Measurements from ENCODE around the gene PAN3.

Gene PAN3

DNA sequence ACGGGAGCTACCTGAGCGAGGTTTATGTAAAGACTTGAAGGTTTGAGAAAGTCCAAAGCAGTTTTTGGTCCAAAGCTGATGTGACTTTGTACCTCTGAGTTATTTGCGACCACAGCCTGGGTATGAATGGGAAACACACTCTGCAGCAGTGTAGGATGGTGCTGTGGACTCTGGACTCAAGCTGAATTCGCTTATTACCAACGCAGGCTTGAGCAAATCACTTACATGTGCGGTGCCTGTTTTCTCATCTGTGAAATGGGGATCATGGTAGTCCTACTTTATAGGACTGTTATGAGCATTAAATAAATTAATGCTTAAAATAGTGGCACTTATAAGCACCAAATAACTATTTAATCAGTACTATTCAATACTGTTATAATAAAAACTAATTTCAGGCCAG is 176.5 kb downstream of the PAN3 start:
- no peak for DNase-seq

DNA sequence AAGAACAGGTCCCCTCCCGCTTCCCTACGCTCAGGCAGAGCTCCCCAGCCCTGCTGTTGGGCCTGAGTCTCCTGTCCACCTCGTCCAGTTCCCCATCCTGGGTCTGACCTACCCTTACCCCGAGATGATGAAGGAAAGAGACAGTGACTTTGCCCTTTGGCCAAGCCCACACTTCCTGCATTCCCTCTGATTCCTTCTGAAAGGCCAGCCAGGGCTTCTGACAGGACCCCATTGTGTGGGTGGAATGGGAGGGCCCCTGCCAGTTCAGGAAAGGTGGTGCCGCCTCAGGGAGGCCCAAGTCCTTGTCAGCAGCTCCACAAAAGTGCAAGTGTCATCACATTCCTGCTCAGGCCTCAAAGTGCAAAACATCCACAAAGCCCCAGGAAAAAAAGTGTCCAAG is 177.8 kb downstream of the PAN3 start:
- no peak for DNase-seq

DNA sequence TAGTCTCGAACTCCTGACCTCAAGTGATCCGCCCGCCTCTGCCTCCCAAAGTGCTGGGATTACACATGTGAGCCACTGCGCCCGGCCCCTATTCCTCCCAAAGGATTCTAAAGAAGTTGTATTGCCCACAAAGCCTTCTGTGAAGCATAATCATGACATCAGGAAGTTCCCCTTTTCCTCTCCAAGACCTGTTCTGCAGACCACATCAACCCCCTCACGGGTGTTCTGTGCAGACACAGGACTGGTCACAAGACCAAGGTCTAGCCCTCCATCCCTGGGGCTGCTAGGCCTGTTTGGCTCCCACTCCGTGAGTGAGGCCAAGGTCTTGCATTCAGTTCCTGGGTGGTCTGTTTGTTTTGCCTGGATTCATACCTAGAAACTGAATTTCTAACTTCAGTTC is 178.5 kb downstream of the PAN3 start:
- no peak for DNase-seq

DNA sequence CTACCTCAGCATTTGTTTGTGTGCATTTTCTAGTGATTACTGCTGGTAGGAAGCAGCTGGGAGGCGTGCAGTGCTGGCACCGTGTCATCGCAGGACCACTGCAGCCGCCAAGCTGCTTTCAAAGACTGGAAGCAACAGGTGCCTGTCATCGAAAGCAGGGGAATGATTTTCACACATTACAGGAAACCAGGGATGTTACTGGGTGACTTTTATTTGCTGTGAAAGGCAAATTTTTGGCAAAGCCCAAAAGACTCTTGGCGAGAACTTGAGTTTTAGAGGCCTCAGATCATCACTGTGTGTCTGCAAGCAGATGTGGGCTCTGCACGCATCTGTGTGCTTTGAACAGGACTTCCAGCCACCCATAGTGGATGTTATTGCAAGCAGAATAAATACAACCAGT is 180.2 kb downstream of the PAN3 start:
- no peak for DNase-seq

DNA sequence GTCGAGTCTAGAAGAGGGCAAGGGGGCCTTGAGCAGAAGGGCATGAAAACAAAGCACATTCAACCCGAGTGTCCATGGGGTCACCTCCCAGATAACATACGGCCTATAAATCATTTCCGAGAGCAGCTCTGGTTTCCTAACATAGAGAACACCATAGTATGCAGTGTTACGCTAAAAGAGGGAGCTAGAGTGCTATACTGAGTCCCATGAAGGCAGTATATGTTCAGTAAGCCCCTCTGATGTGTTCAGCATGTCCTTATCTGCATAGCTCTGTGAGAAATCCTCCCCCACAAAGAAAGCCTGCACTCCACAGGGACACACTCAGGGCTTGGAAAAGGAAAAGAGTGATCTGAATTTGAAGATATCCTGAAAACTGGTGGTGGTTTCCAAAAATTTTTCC is 181.2 kb downstream of the PAN3 start:
- DNase-seq, result no peak

DNA sequence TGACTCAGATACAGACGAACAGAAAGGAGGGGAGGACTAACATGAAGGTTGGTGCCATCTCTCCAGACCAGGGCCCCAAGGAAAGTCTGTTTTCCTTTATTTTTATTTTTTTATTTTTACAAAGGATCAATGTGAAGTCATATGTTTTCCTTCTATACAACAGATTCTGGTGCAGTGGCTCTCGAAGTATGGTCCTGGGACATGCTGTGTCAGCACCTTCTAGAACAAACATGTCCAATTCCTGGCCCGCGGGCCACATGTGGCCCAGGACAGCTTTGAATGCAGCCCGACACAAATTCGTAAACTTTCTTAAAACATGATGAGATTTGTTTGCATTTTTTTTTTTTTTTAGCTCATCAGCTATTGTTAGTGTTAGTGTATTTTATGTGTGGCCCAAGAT is 181.9 kb downstream of the PAN3 start:
- DNase-seq, result no peak

DNA sequence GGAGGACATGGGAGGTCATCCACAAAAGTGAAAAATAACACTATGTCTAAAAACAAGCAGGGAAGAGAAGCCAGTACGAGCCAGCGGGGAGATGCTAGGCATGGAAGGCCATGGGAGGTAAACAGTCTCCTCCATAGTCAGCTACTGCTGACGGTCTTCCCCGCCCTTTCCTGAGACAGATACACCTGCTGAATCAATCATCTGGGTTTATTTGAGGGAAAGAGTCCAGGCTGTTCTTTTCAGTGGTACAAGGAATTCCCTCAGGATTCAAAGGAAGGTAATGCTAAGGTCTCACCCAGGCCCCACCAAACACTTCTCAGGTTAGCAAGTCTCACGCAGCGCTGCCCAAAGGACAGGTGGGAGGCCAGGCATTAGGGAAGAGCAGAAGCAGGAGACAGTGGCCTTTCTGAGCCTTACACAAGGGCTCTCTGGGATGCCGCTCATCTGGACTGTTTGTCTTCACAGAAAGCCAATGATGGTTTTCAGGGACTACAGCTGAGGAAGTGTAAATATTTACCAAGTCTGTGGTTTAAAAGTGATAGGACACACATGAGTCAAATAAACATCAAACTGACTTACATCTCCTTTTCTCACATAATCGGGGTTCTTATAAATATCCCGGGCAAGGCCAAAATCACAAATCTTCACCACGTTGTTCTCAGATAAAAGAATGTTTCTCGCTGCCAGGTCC is 182.7 kb downstream of the PAN3 start:
- no peak for DNase-seq

DNA sequence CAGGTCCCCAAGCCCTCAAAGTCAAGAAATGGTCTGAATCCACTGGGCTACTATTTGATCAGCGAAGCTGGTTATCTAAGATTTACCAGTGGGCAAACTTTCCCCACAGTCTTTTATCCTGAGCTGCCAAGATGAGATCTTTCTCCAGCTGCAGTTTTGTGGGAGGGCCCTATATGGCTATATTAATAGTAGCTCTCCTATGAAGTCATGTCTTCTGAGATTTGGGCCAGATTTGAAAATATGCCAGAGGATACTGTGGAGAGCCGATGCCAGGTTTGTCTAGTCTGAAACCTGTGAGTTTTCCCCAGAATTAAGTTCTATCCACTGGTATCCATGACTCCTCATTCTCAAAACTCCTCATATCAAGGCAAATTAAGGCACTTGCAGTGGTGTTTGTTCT is 183.4 kb downstream of the PAN3 start:
- DNase-seq, result no peak

DNA sequence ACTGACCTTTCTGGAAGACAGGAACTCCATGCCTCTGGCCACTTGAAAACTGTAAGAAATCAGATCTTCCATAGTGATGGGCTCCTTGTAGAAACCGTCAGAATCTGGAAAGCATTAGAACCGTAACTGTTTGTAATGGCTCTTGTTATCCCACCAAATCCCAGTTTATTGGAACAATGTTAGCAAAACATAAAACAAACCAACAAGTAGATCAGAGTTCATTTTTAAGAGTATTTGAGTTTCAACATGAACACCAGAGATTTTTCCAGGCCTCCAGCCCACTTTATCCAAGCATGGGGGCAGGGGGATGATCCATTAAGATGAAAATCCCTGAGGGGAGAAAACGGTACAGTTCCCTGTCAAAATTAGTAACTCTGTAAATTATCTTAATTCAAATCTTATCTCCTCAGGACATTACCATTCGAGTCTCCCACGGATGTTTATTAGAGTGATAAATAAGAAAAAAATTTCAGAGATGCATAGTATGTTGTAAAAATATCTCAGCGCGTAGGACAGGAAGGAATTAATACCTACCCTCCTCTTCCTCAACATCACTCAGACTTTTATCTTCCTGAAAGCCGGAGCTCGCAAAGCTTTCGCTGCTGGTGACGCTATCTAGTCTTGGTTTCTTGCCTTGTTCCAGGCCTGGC is 184.0 kb downstream of the PAN3 start:
- DNase-seq, result peak; percentile 68

DNA sequence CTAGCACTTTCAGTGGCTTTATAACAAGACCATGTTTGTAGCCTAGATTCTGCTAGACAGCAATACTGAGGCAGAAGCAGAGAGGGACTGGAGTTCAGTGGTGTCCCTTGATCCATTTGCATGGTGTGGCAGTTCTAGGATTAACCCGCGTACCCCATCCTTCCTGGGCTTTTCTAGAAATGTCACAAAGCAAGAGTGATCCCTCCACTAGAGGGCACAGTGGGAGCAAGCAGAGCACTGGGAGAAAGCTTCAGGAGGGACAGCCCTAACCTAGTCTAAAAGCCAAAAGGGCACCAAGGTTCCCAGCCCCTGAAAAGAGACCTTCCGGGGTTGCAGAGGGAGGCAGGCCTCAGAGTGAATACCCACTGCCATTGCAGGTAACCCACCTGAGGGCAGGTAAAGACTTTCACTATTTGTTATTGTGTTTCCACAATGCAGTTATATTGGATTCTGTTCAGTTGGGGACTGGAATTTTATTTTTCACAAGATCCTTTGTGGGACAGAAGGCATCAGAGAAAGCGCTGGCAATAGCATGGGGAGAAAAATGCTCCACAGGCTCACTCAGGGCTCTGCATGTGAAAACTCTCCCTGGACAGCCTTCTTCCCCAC is 185.9 kb downstream of the PAN3 start:
- DNase-seq, result peak; percentile 67

DNA sequence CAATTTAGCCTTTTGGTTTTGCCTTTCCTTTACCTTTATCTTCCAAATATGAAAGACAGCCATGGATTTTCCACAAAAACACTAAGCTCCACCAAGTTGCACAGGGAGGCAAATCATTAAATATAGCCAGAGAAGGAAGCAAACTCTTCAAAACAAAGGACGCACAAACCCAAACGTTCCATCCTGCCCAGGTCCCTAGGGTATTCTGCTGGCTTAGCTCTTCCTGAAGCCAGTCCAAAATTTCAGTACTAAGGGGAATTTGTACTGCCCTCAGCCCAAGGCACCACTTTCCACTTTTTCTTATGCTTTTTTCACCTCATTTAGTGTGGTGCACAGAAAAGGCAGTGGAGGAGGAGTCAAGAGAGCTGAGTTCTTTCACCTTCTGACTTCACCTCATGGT is 186.7 kb downstream of the PAN3 start:
- DNase-seq, result no peak

DNA sequence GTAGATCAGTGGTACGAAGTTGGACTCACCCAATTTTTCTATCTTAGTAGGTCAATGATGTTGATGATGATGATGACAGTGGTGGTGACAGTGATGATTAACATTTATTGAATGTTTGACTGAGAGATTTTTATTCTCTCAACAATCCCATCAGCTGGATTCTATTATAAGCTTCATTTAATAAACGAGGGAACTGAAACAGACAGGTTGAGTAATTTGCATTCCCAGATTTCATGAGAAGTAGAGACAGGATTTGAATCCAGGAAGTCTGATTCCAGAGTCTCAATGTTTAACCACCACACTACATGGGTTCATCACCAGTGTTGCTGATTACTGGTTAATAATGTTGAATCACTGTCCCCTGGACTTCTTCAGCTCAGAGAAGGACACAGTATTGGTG is 187.7 kb downstream of the PAN3 start:
- peak; percentile 50 for DNase-seq

DNA sequence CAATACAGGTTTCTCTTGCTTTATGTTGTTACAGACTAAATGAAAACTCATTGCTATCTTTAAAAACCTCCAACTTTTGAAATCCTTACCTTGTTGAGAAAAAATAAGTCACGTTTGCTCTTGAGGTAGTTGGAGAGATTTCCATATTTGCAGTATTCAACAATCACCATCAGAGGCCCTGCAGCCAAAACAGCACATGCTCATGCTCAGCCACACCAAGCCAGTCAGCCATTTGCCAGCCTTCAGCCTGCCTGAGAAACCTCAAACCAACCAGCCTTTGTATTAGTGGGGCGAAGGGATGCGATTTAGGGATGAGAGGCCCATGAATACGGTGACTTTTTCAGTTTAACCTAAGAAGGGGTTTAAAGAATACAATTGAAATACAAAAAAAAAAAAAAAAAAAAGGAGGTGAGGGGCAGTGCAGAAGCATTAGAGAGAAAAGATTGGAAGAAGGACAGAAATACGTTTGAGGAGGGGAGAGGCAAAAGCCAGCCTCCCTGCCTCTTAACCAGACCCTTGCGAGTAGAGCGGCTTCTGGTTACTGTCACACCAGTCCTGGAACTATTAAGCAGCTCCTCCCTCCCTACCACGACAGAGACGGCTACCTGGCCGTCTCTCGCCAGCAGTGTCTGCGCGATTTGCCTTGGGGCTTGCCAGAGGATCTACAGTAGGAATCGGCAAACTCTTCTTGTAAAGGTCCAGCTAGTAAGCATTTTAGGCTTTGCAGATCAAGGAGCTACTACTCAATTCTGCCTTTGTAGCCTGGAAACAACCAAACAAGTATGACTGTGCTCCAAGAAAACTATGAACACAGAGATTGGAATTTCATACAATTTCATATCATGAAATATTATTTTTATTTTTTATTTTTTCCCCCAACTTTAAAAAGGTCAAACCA is 189.3 kb downstream of the PAN3 start:
- DNase-seq, result no peak

DNA sequence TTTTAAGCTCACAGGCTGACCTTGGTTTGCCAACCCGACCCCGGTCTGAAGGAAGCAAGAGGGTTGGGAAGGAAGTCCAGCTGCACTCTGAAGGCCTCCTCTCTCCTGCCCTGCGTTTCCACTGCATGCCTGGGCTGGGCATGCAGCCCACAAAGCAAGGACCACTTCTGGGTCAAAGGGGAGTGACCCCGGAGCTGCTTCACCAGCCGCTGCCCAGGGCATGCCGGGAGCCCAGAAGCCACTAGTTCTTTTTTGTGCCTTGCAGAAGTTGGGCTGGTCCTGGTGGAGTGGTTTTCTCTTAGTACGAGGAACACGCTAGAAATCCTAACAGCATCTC is 189.9 kb downstream of the PAN3 start:
- DNase-seq, result no peak

DNA sequence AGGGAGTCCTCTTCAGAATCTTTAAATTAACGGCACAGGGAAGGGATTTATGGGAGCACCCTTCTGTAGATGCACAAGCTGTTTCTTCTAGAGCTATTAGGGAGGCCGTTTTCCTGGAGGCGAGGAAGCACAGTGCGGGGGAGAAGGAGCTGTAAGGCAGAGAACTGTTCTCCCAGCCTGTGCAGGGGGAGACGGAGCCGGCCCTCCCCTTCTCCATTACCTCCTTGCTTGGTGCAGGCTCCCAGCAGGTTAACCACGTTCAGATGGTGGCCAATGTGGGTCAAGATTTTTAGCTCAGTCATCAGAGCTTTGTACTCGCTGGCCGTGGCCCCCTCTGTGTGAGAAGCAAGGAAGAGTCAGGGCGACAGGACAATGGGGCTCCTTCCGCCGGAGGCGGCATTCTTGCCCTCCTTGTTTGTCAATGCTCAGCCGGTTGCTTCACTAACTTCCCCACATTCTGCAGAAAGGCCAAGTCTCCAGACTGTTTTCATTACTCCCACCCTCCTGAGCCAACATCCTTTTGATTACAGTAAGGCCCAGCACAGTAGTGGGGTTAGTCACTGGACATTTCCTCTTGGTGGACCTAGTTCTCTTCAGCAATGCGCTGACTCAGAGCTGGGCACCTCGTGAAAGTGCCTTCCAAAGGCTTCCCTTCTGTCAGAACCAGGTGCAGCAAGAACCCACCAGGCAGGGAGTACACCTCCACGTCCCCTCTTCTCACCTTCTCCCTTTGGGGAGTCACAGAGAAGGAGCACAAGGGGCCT is 191.2 kb downstream of the PAN3 start:
- peak; percentile 77 for DNase-seq

DNA sequence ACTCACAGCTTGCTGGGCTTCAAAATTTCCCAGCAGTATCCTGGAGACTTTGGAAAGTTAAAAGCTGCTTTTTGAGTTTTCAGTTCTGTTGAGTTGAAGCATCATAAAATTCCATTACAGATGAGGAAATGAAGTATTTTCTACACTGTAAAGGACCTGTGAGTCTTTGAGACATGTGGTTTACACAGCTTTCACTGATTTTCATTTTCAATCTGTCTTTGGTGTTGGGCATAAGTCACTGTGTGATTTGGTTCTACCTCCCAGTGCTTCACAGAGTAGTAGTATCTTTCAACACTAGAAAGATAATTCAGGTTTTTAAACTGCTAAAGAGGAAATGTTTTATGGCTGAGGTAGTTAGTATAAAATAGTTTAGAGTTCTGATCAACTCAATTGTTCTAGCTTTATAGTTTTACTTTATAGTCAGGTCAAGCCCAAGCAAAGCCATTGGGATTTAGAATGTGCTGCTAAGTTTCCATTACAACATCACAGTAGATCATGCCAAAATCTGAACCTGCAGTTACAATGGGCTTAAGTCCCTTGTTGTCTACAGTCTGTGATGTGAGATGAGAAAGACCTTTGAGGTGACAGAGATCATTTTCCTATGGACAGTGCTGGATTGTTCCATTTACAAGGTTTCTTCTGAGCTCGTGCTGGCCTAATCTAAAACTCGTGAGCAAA is 195.0 kb downstream of the PAN3 start:
- DNase-seq, result no peak

DNA sequence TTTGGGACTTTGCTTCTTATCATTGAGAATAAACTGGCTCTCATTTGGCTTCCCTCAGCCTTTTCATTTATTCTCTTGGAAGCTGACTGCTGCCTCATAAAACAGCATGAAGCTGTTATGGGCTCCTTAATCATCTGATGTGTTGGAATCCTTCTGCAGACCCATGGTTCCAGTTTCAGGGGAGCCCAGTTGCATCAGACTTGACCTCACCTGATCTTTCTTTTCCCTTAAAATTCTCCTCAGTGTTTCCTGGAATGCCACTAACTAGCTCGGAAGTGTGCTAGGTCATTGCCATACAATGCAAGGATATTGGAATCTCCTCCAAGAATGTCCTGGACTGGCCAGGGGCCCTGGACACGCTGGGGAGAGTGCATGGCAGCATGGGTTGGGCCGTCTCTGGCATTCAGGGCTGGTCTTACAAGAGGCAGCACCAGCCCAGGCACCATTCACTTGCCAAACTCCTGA is 197.9 kb downstream of the PAN3 start:
- DNase-seq, result no peak

DNA sequence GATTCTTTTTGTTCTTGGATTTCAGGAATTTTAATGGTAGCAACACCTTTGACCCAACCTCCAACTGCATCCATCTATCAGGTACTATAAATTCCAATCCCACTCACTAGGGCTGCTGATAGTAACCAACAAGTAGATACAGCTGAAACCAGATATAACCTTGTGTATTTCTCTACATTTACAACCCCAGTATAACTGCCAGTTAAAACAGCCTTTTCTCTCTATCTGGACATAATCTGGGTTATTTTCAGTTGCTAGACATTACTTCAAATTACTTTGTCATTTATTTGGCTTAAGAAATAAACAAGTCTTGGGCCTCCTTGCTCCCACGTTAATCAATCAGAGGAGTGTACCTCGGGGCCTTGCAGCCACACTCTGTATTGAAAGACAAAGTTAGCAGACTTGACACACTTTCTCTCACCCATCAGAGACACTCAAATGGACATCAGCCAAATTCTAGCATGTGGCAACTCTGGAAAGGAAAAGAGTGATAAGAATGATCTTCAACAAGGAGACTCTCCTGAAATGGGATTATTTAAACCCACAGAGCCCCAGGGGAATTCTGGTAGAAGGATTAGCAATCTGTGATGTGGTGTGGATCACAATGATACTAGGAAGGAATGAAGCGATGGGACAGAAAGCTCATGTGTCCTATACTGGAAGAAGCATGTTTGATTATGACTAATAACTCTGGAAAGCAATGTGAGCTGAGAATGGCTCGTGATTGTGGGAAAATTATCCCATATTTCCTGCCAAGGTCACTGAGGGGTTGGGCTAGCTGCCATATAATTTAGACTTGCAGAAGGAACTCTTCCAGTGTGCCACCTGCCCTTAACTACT is 199.0 kb downstream of the PAN3 start:
- peak; percentile 92 for DNase-seq

DNA sequence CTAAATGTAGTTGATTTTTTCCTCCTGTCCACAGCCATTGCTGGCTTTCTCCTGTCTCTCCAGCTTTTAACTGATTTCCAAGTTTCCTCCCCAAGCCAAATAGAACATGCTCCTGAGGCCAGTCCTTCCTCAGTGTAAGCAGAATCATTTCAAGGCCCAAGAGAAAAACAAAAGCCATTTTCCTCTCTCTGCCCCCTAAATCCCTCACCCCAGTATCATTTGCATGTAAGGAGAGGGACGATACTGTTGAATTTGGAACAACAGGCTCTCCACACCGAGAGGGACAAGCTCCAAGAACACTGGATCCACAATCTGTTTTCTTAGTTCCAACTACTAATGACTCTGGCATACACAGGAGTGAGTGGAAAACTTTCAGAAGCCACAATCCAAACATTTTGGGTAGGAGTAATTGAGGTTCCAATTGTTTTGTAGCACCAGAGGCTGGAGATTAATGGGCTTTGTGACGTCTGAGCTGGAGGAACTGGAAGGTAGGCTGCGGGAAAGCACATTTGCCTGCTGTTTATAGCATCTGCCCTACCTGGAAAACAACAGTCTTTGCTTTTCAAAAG is 199.7 kb downstream of the PAN3 start:
- DNase-seq, result no peak

DNA sequence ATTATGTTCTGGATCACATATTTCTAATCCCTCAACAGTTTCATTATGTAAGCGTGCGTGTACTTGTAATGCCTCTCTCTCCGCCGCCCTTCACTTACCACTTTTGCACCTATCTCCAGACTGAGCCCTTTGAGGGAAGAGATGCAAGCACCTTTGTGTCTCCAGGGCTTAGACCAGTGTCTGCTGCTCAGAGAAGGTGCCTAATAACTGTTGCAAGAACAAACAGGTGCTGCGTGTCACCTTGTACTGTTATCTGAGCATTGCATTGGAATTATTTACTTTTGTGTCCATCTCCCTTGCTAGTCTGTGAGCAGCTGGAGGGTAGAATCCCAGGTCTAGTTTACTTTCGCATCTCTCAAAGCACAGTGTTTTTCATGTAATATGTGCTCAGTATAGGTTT is 200.4 kb downstream of the PAN3 start:
- no peak for DNase-seq

DNA sequence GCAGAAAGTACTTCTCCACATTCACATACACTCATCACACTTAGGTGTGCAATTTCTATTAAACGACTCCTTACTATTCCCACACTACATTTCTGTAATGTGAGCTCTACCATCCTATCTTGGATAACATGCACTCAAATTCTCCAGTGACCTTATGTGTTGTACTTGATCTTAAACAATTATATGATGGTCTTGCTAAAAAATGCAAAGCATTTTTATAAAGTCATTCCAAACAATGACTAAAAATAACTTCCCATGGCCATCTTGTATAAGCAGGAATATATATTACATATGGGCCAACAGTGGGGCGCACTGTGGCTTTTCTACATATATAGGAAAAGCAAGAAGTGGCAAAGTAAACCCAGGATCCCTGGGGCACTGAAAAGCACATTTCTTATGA is 201.1 kb downstream of the PAN3 start:
- DNase-seq, result peak; percentile 84

Measured in fibroblast of skin of right quadriceps (primary cell).